Osteoblast (primary cell): Measurements from ENCODE around the gene NAA11. TPM values are rescaled to one million over a fixed set of nuclear protein-coding genes. Genes with fewer than 3 reads are reported as not detected.

Source experiments
- DNase-seq: peaks from one replicate; pipeline ENCODE4 v3.0.0; 2011; ENCODE audit warnings: low spot score, mixed read lengths; ENCODE audit not compliant: insufficient read length; ENCODE audit errors: missing footprints
- H2AFZ ChIP-seq: 2 replicates; pipeline ENCODE4 v1.6.0; 2011; ENCODE audit warnings: mild to moderate bottlenecking, low read length
- H3K27ac ChIP-seq: 2 replicates; pipeline ENCODE4 v1.5.1; 2011; ENCODE audit warnings: mild to moderate bottlenecking, low read depth, low read length, moderate library complexity
- H3K27me3 ChIP-seq: 2 replicates; pipeline ENCODE4 v1.6.0; 2012; ENCODE audit warnings: mild to moderate bottlenecking, control low read depth, inconsistent platforms, low read length, moderate library complexity; ENCODE audit not compliant: insufficient read depth
- H3K36me3 ChIP-seq: 2 replicates; pipeline ENCODE4 v1.5.1; 2011; ENCODE audit warnings: mild to moderate bottlenecking, low read length, control low read depth, moderate library complexity; ENCODE audit not compliant: insufficient read depth
- H3K4me1 ChIP-seq: 2 replicates; pipeline ENCODE4 v1.5.1; 2011; ENCODE audit warnings: mild to moderate bottlenecking, low read length, control low read depth, moderate library complexity; ENCODE audit not compliant: insufficient read depth
- H3K4me2 ChIP-seq: 2 replicates; pipeline ENCODE4 v1.6.0; 2011; ENCODE audit warnings: mild to moderate bottlenecking, low read length; ENCODE audit not compliant: insufficient read depth
- H3K4me3 ChIP-seq: fragments of 200-600 bp; sonication (generic); 3 replicates; pipeline ENCODE4 v1.5.1; 2012; ENCODE audit warnings: mild to moderate bottlenecking, low read length, inconsistent platforms; ENCODE audit not compliant: insufficient read depth
- H3K79me2 ChIP-seq: 2 replicates; pipeline ENCODE4 v1.6.0; 2012; ENCODE audit warnings: mild to moderate bottlenecking, low read length, control low read depth, inconsistent platforms; ENCODE audit not compliant: insufficient read depth
- H3K9me3 ChIP-seq: 2 replicates; pipeline ENCODE4 v1.5.1; 2011; ENCODE audit warnings: low read depth, low read length, control low read depth
- H4K20me1 ChIP-seq: 2 replicates; pipeline ENCODE4 v1.6.0; 2012; ENCODE audit warnings: mild to moderate bottlenecking, low read length, control low read depth; ENCODE audit not compliant: insufficient read depth
- total RNA-seq: library from RNA; depleted of rRNA; stranded (reverse); fragments of >200 nt; gene quantifications from 2 replicates; pipeline ENCODE4 v1.2.3, GENCODE V29; 2012
- TF ChIP-seq, protein P1 (sequence below): IDR thresholded peaks from 2 replicates; pipeline ENCODE4 v1.5.1; 2011; ENCODE audit warnings: mild to moderate bottlenecking, low read depth, low read length, moderate library complexity; ENCODE audit errors: extremely low read depth

The NAA11 gene
- total RNA-seq, 1 donor = not detected

DNA sequence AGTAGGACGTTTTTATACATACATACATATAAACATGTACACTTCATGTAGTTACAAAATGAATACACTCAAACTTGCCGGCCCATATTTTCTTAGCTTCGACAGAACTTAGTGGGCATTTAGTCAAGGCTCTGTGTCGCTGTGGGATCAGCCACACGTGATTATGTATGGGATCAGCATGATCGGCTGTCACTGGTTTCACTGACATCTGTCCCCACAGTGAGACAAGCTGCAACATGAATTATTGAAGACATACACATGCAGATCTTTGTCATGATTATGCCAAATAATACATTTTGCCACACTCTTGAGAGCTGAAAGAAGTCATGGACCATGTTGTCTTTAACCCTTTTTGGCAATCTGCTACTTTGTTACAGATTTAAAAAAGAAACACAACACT lies 38.2 kb upstream of the NAA11 start:
- no peak overlapping the region for H3K4me3 ChIP-seq
- no peaks in the 10 kb centered on the region for H3K36me3 ChIP-seq
- no peak overlapping the region for H2AFZ ChIP-seq
- H3K9me3 ChIP-seq = no peaks in the 10 kb centered on the region
- H3K79me2 ChIP-seq = no peaks in the 10 kb centered on the region
- TF ChIP-seq, protein P1, sequence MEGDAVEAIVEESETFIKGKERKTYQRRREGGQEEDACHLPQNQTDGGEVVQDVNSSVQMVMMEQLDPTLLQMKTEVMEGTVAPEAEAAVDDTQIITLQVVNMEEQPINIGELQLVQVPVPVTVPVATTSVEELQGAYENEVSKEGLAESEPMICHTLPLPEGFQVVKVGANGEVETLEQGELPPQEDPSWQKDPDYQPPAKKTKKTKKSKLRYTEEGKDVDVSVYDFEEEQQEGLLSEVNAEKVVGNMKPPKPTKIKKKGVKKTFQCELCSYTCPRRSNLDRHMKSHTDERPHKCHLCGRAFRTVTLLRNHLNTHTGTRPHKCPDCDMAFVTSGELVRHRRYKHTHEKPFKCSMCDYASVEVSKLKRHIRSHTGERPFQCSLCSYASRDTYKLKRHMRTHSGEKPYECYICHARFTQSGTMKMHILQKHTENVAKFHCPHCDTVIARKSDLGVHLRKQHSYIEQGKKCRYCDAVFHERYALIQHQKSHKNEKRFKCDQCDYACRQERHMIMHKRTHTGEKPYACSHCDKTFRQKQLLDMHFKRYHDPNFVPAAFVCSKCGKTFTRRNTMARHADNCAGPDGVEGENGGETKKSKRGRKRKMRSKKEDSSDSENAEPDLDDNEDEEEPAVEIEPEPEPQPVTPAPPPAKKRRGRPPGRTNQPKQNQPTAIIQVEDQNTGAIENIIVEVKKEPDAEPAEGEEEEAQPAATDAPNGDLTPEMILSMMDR = no peak
- no peaks in the 10 kb centered on the region for H3K27me3 ChIP-seq
- no peaks in the 10 kb centered on the region for H4K20me1 ChIP-seq
- H3K4me1 ChIP-seq = no peaks in the 10 kb centered on the region
- no peak overlapping the region for H3K4me2 ChIP-seq
- no peak overlapping the region for H3K27ac ChIP-seq
- DNase-seq = no peak

DNA sequence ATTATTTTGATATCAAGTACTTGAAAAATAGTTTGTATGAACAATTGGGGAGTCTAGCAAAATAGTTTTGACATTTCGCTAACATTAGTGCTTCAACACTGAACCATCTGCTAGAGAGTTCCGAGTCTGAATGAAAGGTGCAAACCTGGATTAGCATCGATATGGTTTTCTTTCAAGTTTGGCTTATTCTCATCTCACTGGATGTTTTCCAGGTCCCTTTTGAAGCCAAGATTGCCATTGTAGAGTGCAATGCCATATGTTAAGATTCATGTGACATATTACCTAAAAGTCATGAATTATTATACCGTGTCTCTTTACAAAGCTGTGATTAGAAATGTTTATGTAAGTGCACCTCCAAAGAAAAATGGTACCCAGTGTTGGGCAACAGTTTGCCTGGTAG lies 36.8 kb upstream of the NAA11 start:
- no peaks in the 10 kb centered on the region for H3K4me1 ChIP-seq
- no peak overlapping the region for H3K4me3 ChIP-seq
- H3K36me3 ChIP-seq = no peaks in the 10 kb centered on the region
- H3K27me3 ChIP-seq = no peaks in the 10 kb centered on the region
- no peaks in the 10 kb centered on the region for H3K79me2 ChIP-seq
- no peak overlapping the region for H2AFZ ChIP-seq
- H3K27ac ChIP-seq = no peak overlapping the region
- TF ChIP-seq, protein P1 = no peak
- DNase-seq = no peak
- H4K20me1 ChIP-seq = no peaks in the 10 kb centered on the region
- no peaks in the 10 kb centered on the region for H3K9me3 ChIP-seq
- no peak overlapping the region for H3K4me2 ChIP-seq

DNA sequence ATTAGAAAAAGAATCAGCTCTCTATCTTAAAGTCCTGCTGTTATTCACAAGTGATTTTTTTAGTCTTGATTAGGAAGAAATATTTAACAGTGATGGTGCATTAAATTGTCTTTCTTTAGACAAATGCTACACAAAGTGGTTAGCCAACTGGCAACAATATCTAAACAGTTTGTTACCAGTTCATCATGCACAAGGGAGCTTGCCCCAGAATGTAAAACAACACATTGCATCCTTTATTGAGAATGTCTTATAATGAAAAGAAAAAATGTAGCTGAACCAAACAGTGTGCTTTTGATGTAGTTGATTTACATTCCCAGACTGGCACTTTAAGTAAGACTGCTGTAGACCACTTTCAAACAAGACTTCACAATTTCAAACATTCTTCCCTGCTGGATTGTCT lies 34.1 kb upstream of the NAA11 start:
- TF ChIP-seq, protein P1 = no peak
- Histone ChIP-seq H3K27ac (no peak overlapping the region), H3K4me2 (no peak overlapping the region), H4K20me1 (no peaks in the 10 kb centered on the region), H2AFZ (no peak overlapping the region), H3K36me3 (no peaks in the 10 kb centered on the region), H3K9me3 (no peaks in the 10 kb centered on the region), H3K4me3 (no peak overlapping the region), H3K4me1 (no peaks in the 10 kb centered on the region), H3K27me3 (no peaks in the 10 kb centered on the region), H3K79me2 (no peaks in the 10 kb centered on the region)
- DNase-seq = no peak

DNA sequence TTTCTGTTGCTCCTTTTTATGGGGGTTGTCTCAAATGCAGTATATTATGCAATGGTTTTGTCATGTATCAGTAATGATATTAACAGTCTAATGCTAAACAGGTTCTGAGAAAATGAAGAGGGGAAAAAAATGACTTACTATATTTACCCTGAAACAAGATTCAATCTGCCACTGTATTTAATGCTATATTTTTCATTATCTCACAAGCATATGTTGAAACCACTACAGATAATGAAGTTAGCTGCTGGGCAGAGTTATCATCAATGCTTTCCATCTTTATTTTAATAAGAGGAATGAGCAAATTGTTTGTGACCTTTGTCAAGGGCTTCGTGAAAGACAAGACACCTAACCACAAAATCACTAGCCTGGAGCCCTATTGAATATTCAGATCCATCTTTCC lies 32.6 kb upstream of the NAA11 start:
- no peaks in the 10 kb centered on the region for H4K20me1 ChIP-seq
- H3K9me3 ChIP-seq = no peaks in the 10 kb centered on the region
- TF ChIP-seq, protein P1 = no peak
- no peak overlapping the region for H3K4me3 ChIP-seq
- H3K4me1 ChIP-seq = no peaks in the 10 kb centered on the region
- no peak for DNase-seq
- no peak overlapping the region for H3K27ac ChIP-seq
- no peaks in the 10 kb centered on the region for H3K36me3 ChIP-seq
- H3K4me2 ChIP-seq = no peak overlapping the region
- H2AFZ ChIP-seq = no peak overlapping the region
- H3K79me2 ChIP-seq = no peaks in the 10 kb centered on the region
- no peaks in the 10 kb centered on the region for H3K27me3 ChIP-seq
